H1 (cell line): ENCODE measurements around the gene WWC2.

Experiments
- CTCF ChIP-seq, 3 experiments: IDR thresholded peaks; 1 replicate in 2 of 3; 2 replicates in 1 of 3; pipeline versions ENCODE4 v1.5.1 to v1.6.1; 2011; ENCODE audit warnings: low read length in 3 of 3, mild to moderate bottlenecking in 3 of 3, inconsistent platforms in 2 of 3, low read depth in 1 of 3, moderate library complexity in 1 of 3; ENCODE audit not compliant: insufficient read depth in 1 of 3; ENCODE audit errors: control extremely low read depth in 1 of 3
- EP300 ChIP-seq, 2 experiments: IDR thresholded peaks; 1 replicate in 1 of 2; 2 replicates in 1 of 2; pipeline ENCODE4 v1.6.1; 2011 to 2012; ENCODE audit warnings: low read depth in 2 of 2, low read length in 2 of 2, mild to moderate bottlenecking in 2 of 2, borderline replicate concordance in 1 of 2, inconsistent platforms in 1 of 2, moderate library complexity in 1 of 2
- EZH2 ChIP-seq: fragments of 200-600 bp; sonication (generic); IDR thresholded peaks from 2 replicates; pipeline ENCODE4 v1.7.1; 2012; ENCODE audit warnings: low read depth, mild to moderate bottlenecking, moderate library complexity, low read length, inconsistent platforms; ENCODE audit not compliant: severe bottlenecking
- GTF2F1 ChIP-seq: IDR thresholded peaks from 2 replicates; pipeline ENCODE4 v1.6.1; 2012; ENCODE audit warnings: low read depth, low read length, improper control_type of control experiment, borderline replicate concordance
- MAFK ChIP-seq: IDR thresholded peaks from 2 replicates; pipeline ENCODE4 v1.6.1; 2012; ENCODE audit warnings: low read depth, mild to moderate bottlenecking, improper control_type of control experiment, low read length
- POLR2A ChIP-seq, 2 experiments: IDR thresholded peaks; 1 replicate in 1 of 2; 2 replicates in 1 of 2; pipeline ENCODE4 v1.6.1; 2011; ENCODE audit warnings: low read depth in 2 of 2, low read length in 2 of 2, mild to moderate bottlenecking in 2 of 2; ENCODE audit errors: control extremely low read depth in 1 of 2
- RAD21 ChIP-seq, 2 experiments: IDR thresholded peaks in 1 of 2; conservative IDR thresholded peaks in 1 of 2; 2 replicates each; pipeline ENCODE4 v1.6.1; 2011; ENCODE audit warnings: low read depth in 2 of 2, low read length in 2 of 2, improper control_type of control experiment in 1 of 2, inconsistent platforms in 1 of 2, mild to moderate bottlenecking in 1 of 2, moderate library complexity in 1 of 2
- RFX5 ChIP-seq: IDR thresholded peaks from 2 replicates; pipeline ENCODE4 v1.6.1; 2011; ENCODE audit warnings: low read depth, low read length, improper control_type of control experiment, borderline replicate concordance
- SIRT6 ChIP-seq: IDR thresholded peaks from one replicate; pipeline ENCODE4 v1.7.1; 2012; ENCODE audit warnings: low read length, inconsistent platforms
- SP1 ChIP-seq: IDR thresholded peaks from 2 replicates; pipeline ENCODE4 v1.6.1; 2011; ENCODE audit warnings: low read depth, low read length
- SP2 ChIP-seq: IDR thresholded peaks from 2 replicates; pipeline ENCODE4 v1.6.1; 2012; ENCODE audit warnings: mild to moderate bottlenecking, low read length, inconsistent platforms
- TEAD4 ChIP-seq: IDR thresholded peaks from 2 replicates; pipeline ENCODE4 v1.6.1; 2012; ENCODE audit warnings: low read depth, low read length, inconsistent platforms, mixed read lengths
- ZNF274 ChIP-seq: IDR thresholded peaks from 2 replicates; pipeline ENCODE4 v1.7.0; 2012; ENCODE audit warnings: low read length, borderline replicate concordance; ENCODE audit errors: extremely low read depth

GRCh38 chr4:183082053-183082452 is 17.0 kb upstream of the WWC2 start:
- TF ChIP-seq SP2 (no peak), CTCF (IDR thresholded peaks at IDR 0.05; ENCODE audit: control extremely low read depth in 1 of 3, insufficient read depth in 1 of 3, low read depth in 1 of 3, low read length in 3 of 3) (no peak), POLR2A (IDR thresholded peaks at IDR 0.05; ENCODE audit: control extremely low read depth in 1 of 2, low read depth in 2 of 2, low read length in 2 of 2) (no peak), ZNF274 (no peak), GTF2F1 (no peak), TEAD4 (no peak), EZH2 (no peak), SP1 (no peak), MAFK (no peak), EP300 (IDR thresholded peaks at IDR 0.05; ENCODE audit: borderline replicate concordance in 1 of 2, low read depth in 2 of 2, low read length in 2 of 2) (no peak), RFX5 (no peak), SIRT6 (no peak), RAD21 (IDR thresholded peaks at IDR 0.05 in 1 of 2, conservative IDR thresholded peaks at IDR 0.05 in 1 of 2; ENCODE audit: low read depth in 2 of 2, low read length in 2 of 2) (no peak)
